Heart right ventricle (tissue), 16 donors: ENCODE results near the gene MYH15. TPM values are rescaled to one million over a fixed set of nuclear protein-coding genes. Genes with fewer than 3 reads are reported as not detected.

Experiments used
- ATAC-seq, 8 donors: fragments of 200-7000 bp; cut with Tn5 transposase; one replicate each; pipeline ENCODE4 v1.9.1; 2020; ENCODE audit warnings: mild to moderate bottlenecking in 8 of 8, moderate library complexity in 8 of 8, moderate number of reproducible peaks in 1 of 8
- DNase-seq, 2 donors: peaks; one replicate each; pipeline ENCODE4 v3.0.0-alpha.2; 2020
- H3K27ac ChIP-seq, 10 donors: fragments of 200-600 bp; sonication (generic) in 2 of 10; one replicate each; pipeline versions ENCODE4 v1.5.0 to v1.8.0; 2020 to 2022; ENCODE audit warnings: mild to moderate bottlenecking in 3 of 10
- H3K27me3 ChIP-seq, 7 donors: fragments of 200-600 bp; one replicate each; pipeline ENCODE4 v1.8.0; 2021 to 2022; ENCODE audit warnings: mild to moderate bottlenecking in 2 of 7
- H3K36me3 ChIP-seq, 9 donors: fragments of 200-600 bp; sonication (generic) in 1 of 9; one replicate each; pipeline versions ENCODE4 v1.5.0 to v1.8.0; 2020 to 2022; ENCODE audit warnings: mild to moderate bottlenecking in 2 of 9
- H3K4me1 ChIP-seq, 9 donors: fragments of 200-600 bp; sonication (generic) in 1 of 9; one replicate each; pipeline versions ENCODE4 v1.5.0 to v1.8.0; 2020 to 2022; ENCODE audit warnings: mild to moderate bottlenecking in 4 of 9
- H3K4me3 ChIP-seq, 10 donors: fragments of 200-600 bp; sonication (generic) in 2 of 10; one replicate each; pipeline versions ENCODE4 v1.5.0 to v1.8.0; 2020 to 2022; ENCODE audit warnings: mild to moderate bottlenecking in 7 of 10, moderate library complexity in 2 of 10
- H3K9me3 ChIP-seq, 11 donors: fragments of 200-600 bp in 10 of 11; sonication (generic) in 2 of 11; one replicate each; pipeline versions ENCODE4 v1.5.0 to v1.8.0; 2013 to 2022; ENCODE audit warnings: mild to moderate bottlenecking in 2 of 11, control low read depth in 1 of 11, moderate library complexity in 1 of 11
- WGBS, 2 donors: extraction: QIAGEN DNeasy Blood & Tissue Kit; methylation state at CpG; one replicate each; pipeline ENCODE4 v1.1.7; 2013; ENCODE audit warnings: inconsistent platforms in 1 of 2; 5-methylcytosine and 5-hydroxymethylcytosine counted together
- intact Hi-C, 10 donors: fragments of 100-400 bp; cut with DNase I; formaldehyde crosslinking; loops; one replicate each; pipeline versions ENCODE4 v1.11.1 to v1.14.2; 2022
- polyA plus RNA-seq, 2 donors: library from polyadenylated mRNA; stranded (reverse); fragments of 200-250 nt; gene quantifications; one replicate each; pipeline ENCODE4 v1.2.3, GENCODE V29; 2013
- total RNA-seq, 10 donors: library from RNA; stranded (reverse); fragmentation: NEBNext Ultra II Directional in 3 of 10; extraction: Animal tissue kit (Norgen Biotek cat#: 25700) in 3 of 10; gene quantifications; one replicate each; pipeline versions ENCODE4 v1.2.1 to v1.2.4, GENCODE V29; 2021 to 2023
- TF ChIP-seq, protein P1 (sequence below), 9 donors: fragments of 200-600 bp; sonication (generic) in 2 of 9; IDR thresholded peaks; one replicate each; pipeline versions ENCODE4 v1.5.0 to v1.8.0; 2021 to 2022; ENCODE audit warnings: antibody characterized with exemption in 9 of 9, mild to moderate bottlenecking in 5 of 9, moderate library complexity in 1 of 9
- donor health status: Arrhythmogenic right ventricular cardiomyopathy.
- donor health status: ischemic (EF 13 %, LVEDD 7.1; RV severe dilation, severe dysfunction).
- donor health status: healthy with polysubstance abuse.
- donor health status: DM: no; HTN: yes; CAD: no.
- donor health status: DM: no; HTN: no; CAD: no.
- donor health status: ischemic (EF 25% LVEDD 6.9; RV normal size, moderate dysfunction).
- donor health status: ischemic (EF 25% LVEDD 5.7; RV mildly dilated, moderate dysfunction).
- donor health status: healthy.
- donor health status: DM: yes; HTN: yes; CAD: no.
- donor health status: Ischemic cardiomyopathy.
- donor health status: ischemic (EF 35%, LVEDD 5.7; RV mildly dilated, moderate dysfunction).
- donor health status: nonischemic (EF 11% LVEDD 7.7; RV severe dilation, severe dysfunction).
- donor health status: DM: yes; HTN: yes; CAD: no.
- donor health status: PGD.
- donor health status: ischemic (EF 29% LVEDD 5.4; RV normal size, mild dysfunction).
- donor health status: nonischemic (EF 23%, LVEDD 6.1; RV moderate dilation, normal function).

Gene MYH15
- total and polyA plus RNA-seq, 12 donors = 0.12 to 1.1 (median 0.26) TPM

DNA sequence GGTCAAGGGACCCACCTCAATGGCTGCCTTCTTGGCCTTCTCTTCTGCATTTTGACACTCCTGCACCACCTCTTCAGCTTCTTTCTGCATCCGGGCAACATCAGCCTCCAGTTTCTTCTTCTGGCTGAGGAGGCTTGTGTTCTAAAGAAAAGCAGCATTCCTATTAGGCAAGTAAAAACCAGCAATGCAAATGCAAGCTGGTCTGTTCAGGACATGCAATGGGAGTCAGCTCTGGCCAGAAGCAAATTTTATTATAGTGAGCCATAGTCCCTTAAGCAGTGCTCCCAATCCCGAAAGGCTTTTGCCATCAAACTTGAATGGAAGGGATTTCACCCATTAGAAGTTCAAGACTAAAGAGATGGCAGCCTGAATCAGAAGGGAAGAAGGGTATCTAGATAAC is 116.4 kb downstream of the MYH15 start:
- 94 to 98% methylated on average over 2 of the region's 2 CpGs for WGBS, 2 donors
- TF ChIP-seq, protein P1, sequence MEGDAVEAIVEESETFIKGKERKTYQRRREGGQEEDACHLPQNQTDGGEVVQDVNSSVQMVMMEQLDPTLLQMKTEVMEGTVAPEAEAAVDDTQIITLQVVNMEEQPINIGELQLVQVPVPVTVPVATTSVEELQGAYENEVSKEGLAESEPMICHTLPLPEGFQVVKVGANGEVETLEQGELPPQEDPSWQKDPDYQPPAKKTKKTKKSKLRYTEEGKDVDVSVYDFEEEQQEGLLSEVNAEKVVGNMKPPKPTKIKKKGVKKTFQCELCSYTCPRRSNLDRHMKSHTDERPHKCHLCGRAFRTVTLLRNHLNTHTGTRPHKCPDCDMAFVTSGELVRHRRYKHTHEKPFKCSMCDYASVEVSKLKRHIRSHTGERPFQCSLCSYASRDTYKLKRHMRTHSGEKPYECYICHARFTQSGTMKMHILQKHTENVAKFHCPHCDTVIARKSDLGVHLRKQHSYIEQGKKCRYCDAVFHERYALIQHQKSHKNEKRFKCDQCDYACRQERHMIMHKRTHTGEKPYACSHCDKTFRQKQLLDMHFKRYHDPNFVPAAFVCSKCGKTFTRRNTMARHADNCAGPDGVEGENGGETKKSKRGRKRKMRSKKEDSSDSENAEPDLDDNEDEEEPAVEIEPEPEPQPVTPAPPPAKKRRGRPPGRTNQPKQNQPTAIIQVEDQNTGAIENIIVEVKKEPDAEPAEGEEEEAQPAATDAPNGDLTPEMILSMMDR (IDR thresholded peaks at IDR 0.05) = no peak
- Histone ChIP-seq H3K9me3 (no peaks in the 10 kb centered on the region), H3K27me3 (no peaks in the 10 kb centered on the region), H3K4me3 (no peak overlapping the region), H3K4me1 (no peaks in the 10 kb centered on the region), H3K27ac (no peak overlapping the region), H3K36me3 (no peaks in the 10 kb centered on the region)
- ATAC-seq (no peak), DNase-seq (no peak)
- intact Hi-C loops = no loop called here

DNA sequence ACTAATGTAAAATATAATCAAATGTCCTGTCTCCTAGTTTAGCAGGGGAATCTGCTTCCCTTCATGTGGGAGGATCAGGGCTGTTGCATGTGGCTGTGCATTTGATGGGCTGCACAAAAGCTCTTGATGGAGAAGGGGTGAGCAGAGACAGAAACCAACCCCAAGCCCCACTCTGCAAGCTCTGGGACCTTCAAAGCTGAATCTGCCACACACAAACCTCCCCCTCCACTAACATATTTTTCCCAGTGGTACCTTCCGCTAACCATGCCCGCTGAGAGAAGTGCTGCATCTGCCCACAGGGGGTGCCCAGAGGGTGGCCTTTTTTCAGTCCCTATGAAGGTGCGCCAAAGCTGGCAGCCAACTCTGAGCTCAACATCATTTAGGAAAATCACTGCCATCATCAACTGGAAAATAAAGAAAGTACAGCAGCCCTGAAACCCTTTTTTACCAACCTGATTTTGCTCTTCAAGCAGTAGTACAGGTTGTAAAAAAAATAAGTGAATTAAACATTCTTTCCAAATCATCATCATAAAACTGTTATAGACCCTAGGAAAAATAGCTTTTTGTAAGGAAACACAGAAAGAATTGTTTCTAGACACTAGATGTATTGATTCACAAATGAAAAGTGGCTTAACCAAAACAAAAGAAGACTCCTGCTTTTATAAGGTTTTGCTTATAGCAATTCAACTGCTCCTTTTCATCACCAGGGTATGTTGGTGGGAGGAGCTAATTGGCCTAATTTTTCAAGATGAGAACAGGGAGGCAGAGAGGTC is 117.1 kb downstream of the MYH15 start:
- TF ChIP-seq, protein P1 (IDR thresholded peaks at IDR 0.05) = no peak
- 61 to 62% methylated on average over 3 of the region's 3 CpGs for WGBS, 2 donors
- intact Hi-C loops = no loop called here

DNA sequence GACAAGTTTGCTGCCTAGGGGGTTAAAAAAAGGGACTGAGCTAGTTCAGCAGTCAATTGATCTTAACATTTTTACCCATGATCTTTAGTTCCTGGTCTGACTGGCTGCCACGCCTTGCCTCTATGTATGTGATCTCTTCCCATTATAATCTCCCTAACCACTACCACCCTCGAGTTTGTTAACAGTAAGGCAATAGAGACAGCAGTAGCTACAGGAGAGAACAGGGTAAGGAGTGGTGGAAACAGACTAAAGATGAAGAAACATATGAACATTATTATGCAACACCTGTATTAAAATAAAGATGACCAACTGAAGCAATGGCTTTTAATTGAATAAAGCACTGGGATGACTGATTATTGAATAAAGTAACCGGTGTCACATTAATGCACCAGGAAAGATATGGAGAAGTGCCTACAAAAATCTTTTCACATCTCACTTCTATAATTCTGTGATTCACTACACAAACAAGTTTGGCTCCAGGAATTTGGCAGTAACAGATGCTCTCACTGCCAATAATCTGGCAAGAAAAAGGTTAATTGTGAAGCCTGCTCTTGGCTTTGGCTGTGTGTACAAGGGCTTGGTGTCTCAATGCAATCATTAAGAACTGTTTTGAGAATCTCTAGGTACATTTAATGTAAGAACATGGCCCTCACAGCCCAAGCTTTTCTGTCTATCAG is 118.3 kb downstream of the MYH15 start:
- intact Hi-C loops = no loop called here
- H3K9me3 ChIP-seq = no peaks in the 10 kb centered on the region
- WGBS, 2 donors = 73 to 84% methylated on average over 3 of the region's 3 CpGs
- no peak overlapping the region for H3K4me3 ChIP-seq
- H3K27ac ChIP-seq = no peak overlapping the region
- ATAC-seq = no peak
- no peaks in the 10 kb centered on the region for H3K27me3 ChIP-seq
- TF ChIP-seq, protein P1 (IDR thresholded peaks at IDR 0.05) = no peak
- no peaks in the 10 kb centered on the region for H3K36me3 ChIP-seq
- H3K4me1 ChIP-seq = no peaks in the 10 kb centered on the region
- no peak for DNase-seq

More for the DNA sequence above, 117.1 kb downstream of the MYH15 start:
- DNase-seq (no peak), ATAC-seq (no peak)
- H3K9me3 ChIP-seq = no peaks in the 10 kb centered on the region
- H3K36me3 ChIP-seq = no peaks in the 10 kb centered on the region
- no peaks in the 10 kb centered on the region for H3K27me3 ChIP-seq
- H3K4me1 ChIP-seq = no peaks in the 10 kb centered on the region
- no peak overlapping the region for H3K27ac ChIP-seq
- H3K4me3 ChIP-seq = no peak overlapping the region

DNA sequence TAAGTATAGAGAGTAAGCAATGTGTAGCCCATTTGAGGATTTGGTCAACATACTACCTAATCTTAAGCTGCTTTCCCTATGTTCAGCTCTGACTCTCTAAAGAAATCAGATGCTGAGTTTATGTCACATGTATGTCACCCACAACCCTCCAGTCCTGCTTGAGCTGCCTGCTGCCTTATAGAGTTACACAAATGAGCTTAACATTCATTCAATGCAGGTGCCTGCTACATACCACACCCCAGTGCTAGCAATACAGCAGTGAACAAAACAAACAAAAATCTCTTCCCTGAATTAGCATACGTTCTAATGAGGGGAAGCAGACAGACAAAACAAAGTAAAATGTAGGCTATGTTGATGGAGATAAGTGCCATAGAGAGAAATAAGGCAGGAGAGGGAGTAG is 121.0 kb downstream of the MYH15 start:
- intact Hi-C loops = no loop called here
- no peaks in the 10 kb centered on the region for H3K27me3 ChIP-seq
- no peak overlapping the region for H3K4me3 ChIP-seq
- TF ChIP-seq, protein P1 (IDR thresholded peaks at IDR 0.05) = no peak
- ATAC-seq (no peak), DNase-seq (no peak)
- H3K4me1 ChIP-seq = no peaks in the 10 kb centered on the region
- no peaks in the 10 kb centered on the region for H3K9me3 ChIP-seq
- 57 to 65% methylated on average over 1 of the region's 1 CpG for WGBS, 2 donors
- H3K27ac ChIP-seq = no peak overlapping the region
- H3K36me3 ChIP-seq = no peaks in the 10 kb centered on the region
